GM04504 (cell line): ENCODE measurements around the gene TRPC5OS.

Experiments
- DNase-seq: peaks from one replicate; pipeline ENCODE4 v3.0.0-alpha.2; 2012; ENCODE audit warnings: low read depth

Gene TRPC5OS

GRCh38 chrX:111896148-111896547, 20.2 kb downstream of the TRPC5OS start:
- DNase-seq: no peak

- no peak for DNase-seq
Observed at GRCh38 chrX:111914398-111915090, 38.6 kb downstream of the TRPC5OS start.

- DNase-seq: no peak
Observed at GRCh38 chrX:111917591-111917990, 41.6 kb downstream of the TRPC5OS start.

- no peak for DNase-seq
Observed at GRCh38 chrX:111928456-111928855, 52.5 kb downstream of the TRPC5OS start.
